Heart left ventricle (tissue), 16 donors: Measurements from ENCODE around the gene STYX. TPM values are rescaled to one million over a fixed set of nuclear protein-coding genes. Genes with fewer than 3 reads are reported as not detected.
A peak's percentile ranks its signal among the peaks of the same experiment; 100 is the strongest.

Source experiments
- ATAC-seq, 4 donors: fragments of 200-7000 bp; cut with Tn5 transposase; one replicate each; pipeline ENCODE4 v1.9.1; 2020 to 2022; ENCODE audit warnings: moderate library complexity in 4 of 4, mild to moderate bottlenecking in 3 of 4, moderate number of reproducible peaks in 1 of 4
- DNase-seq, 5 donors: peaks; one replicate each; pipeline ENCODE4 v3.0.0-alpha.2; 2020
- H3K27ac ChIP-seq, 12 donors: fragments of 200-600 bp; sonication (generic) in 4 of 12; one replicate each; pipeline versions ENCODE4 v1.5.0 to v1.8.0; 2016 to 2022; ENCODE audit warnings: mild to moderate bottlenecking in 2 of 12
- H3K27me3 ChIP-seq, 9 donors: fragments of 200-600 bp; sonication (generic) in 2 of 9; one replicate each; pipeline versions ENCODE4 v1.5.1 to v1.8.0; 2016 to 2022; ENCODE audit warnings: mild to moderate bottlenecking in 3 of 9
- H3K36me3 ChIP-seq, 9 donors: fragments of 200-600 bp; sonication (generic) in 2 of 9; one replicate each; pipeline versions ENCODE4 v1.5.0 to v1.8.0; 2018 to 2022; ENCODE audit warnings: mild to moderate bottlenecking in 2 of 9
- H3K4me1 ChIP-seq, 12 donors: fragments of 200-600 bp; sonication (generic) in 4 of 12; one replicate each; pipeline versions ENCODE4 v1.5.0 to v1.8.0; 2016 to 2022; ENCODE audit warnings: mild to moderate bottlenecking in 3 of 12
- H3K4me3 ChIP-seq, 12 donors: fragments of 200-600 bp; sonication (generic) in 4 of 12; one replicate each; pipeline versions ENCODE4 v1.5.0 to v1.8.0; 2017 to 2022; ENCODE audit warnings: mild to moderate bottlenecking in 9 of 12, moderate library complexity in 4 of 12
- H3K9me3 ChIP-seq, 12 donors: fragments of 200-600 bp; sonication (generic) in 4 of 12; one replicate each; pipeline versions ENCODE4 v1.5.0 to v1.8.0; 2016 to 2022; ENCODE audit warnings: mild to moderate bottlenecking in 1 of 12
- POLR2A ChIP-seq, 2 donors: fragments of 450-650 bp; IDR thresholded peaks; one replicate each; pipeline ENCODE4 v1.6.1; 2017; ENCODE audit warnings: antibody characterized with exemption in 2 of 2, mild to moderate bottlenecking in 2 of 2, moderate library complexity in 2 of 2
- WGBS, 4 donors: extraction: QIAGEN DNeasy Blood & Tissue Kit in 2 of 4; methylation state at CpG; one replicate each; pipeline versions ENCODE4 v1.1.5 to v1.1.7; 2013 to 2018; 5-methylcytosine and 5-hydroxymethylcytosine counted together
- intact Hi-C, 10 donors: fragments of 100-400 bp; cut with DNase I; formaldehyde crosslinking; loops; one replicate each; pipeline versions ENCODE4 v1.11.1 to v1.14.2; 2022
- polyA plus RNA-seq, 2 donors: library from polyadenylated mRNA; stranded (reverse); fragments of 200-250 nt; gene quantifications; one replicate each; pipeline ENCODE4 v1.2.3, GENCODE V29; 2013
- total RNA-seq, 9 donors: library from RNA; depleted of rRNA in 2 of 9; stranded (reverse); fragments of >200 nt in 2 of 9; fragmentation: NEBNext Ultra II Directional in 3 of 9; extraction: Animal tissue kit (Norgen Biotek cat#: 25700) in 3 of 9; gene quantifications; one replicate each; pipeline versions ENCODE4 v1.1.0 to v1.2.4, GENCODE V29; 2016 to 2023
- TF ChIP-seq, protein P1 (sequence below), 12 donors: fragments of 200-600 bp; sonication (generic) in 4 of 12; IDR thresholded peaks; one replicate each; pipeline versions ENCODE4 v1.5.0 to v1.8.0; 2018 to 2022; ENCODE audit warnings: antibody characterized with exemption in 12 of 12, mild to moderate bottlenecking in 5 of 12
- donor health status: ischemic (EF 13 %, LVEDD 7.1; RV severe dilation, severe dysfunction).
- donor health status: healthy with polysubstance abuse.
- donor health status: DM: no; HTN: yes; CAD: no.
- donor health status: DM: no; HTN: no; CAD: no.
- donor health status: ischemic (EF 25% LVEDD 6.9; RV normal size, moderate dysfunction).
- donor health status: ischemic (EF 25% LVEDD 5.7; RV mildly dilated, moderate dysfunction).
- donor health status: healthy.
- donor health status: DM: yes; HTN: yes; CAD: no.
- donor health status: ischemic (EF 35%, LVEDD 5.7; RV mildly dilated, moderate dysfunction).
- donor health status: nonischemic (EF 11% LVEDD 7.7; RV severe dilation, severe dysfunction).
- donor health status: DM: yes; HTN: yes; CAD: no.
- donor health status: PGD.
- donor health status: ischemic (EF 29% LVEDD 5.4; RV normal size, mild dysfunction).
- donor health status: nonischemic (EF 23%, LVEDD 6.1; RV moderate dilation, normal function).

Gene STYX
- total and polyA plus RNA-seq, 11 donors = 3.5 to 16.5 (median 12.7) TPM

DNA sequence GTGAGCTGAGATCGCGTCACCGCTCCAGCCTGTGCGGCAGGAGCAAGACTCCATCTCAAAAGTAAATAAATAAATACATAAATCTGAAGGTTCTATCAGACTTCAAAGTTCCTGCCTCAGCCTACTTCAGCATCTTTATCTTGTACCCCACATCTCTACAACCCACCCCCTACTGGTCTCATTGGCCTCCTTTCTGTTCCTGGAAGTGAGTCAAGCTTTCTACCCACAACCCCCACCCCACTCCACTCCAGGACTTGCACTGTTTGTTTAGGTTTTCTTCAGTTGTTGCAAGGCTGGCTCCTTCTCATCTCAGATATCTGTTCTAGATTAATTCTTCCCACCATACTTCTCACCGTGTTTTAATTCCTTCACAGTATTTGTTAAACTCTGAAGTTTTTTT is 23.7 kb upstream of the STYX start:
- H3K36me3 ChIP-seq = peaks cover 0 to 33% (median 28%) of the 10 kb centered on the region in 9 donors
- H3K4me3 ChIP-seq = peak overlapping the region in 11 of 12 donors; percentile 61 to 91 (median 81)
- WGBS, 4 donors = 92 to 94% (median 92%) methylated on average over 5 of the region's 5 CpGs
- intact Hi-C loops = loop anchor here in 5 of 10 donors (2.0 to 10.0 kb wide), 7 partner anchors 23 to 641 kb away; partner anchors contain the start of genes GPR137C (in 3 of the 5), TXNDC16 (in 3 of the 5), DDHD1 (in 1 of the 5) and FERMT2 (in 1 of the 5)
- H3K27ac ChIP-seq = peak overlapping the region; percentile 68 to 93 (median 90)
- H3K4me1 ChIP-seq = peaks cover 0 to 49% (median 20%) of the 10 kb centered on the region in 12 donors
- DNase-seq (no peak), ATAC-seq (no peak)
- no peaks in the 10 kb centered on the region for H3K27me3 ChIP-seq
- H3K9me3 ChIP-seq = no peaks in the 10 kb centered on the region
- TF ChIP-seq, protein P1, sequence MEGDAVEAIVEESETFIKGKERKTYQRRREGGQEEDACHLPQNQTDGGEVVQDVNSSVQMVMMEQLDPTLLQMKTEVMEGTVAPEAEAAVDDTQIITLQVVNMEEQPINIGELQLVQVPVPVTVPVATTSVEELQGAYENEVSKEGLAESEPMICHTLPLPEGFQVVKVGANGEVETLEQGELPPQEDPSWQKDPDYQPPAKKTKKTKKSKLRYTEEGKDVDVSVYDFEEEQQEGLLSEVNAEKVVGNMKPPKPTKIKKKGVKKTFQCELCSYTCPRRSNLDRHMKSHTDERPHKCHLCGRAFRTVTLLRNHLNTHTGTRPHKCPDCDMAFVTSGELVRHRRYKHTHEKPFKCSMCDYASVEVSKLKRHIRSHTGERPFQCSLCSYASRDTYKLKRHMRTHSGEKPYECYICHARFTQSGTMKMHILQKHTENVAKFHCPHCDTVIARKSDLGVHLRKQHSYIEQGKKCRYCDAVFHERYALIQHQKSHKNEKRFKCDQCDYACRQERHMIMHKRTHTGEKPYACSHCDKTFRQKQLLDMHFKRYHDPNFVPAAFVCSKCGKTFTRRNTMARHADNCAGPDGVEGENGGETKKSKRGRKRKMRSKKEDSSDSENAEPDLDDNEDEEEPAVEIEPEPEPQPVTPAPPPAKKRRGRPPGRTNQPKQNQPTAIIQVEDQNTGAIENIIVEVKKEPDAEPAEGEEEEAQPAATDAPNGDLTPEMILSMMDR (IDR thresholded peaks at IDR 0.05) = no peak
- no peak for TF ChIP-seq POLR2A (IDR thresholded peaks at IDR 0.05)

DNA sequence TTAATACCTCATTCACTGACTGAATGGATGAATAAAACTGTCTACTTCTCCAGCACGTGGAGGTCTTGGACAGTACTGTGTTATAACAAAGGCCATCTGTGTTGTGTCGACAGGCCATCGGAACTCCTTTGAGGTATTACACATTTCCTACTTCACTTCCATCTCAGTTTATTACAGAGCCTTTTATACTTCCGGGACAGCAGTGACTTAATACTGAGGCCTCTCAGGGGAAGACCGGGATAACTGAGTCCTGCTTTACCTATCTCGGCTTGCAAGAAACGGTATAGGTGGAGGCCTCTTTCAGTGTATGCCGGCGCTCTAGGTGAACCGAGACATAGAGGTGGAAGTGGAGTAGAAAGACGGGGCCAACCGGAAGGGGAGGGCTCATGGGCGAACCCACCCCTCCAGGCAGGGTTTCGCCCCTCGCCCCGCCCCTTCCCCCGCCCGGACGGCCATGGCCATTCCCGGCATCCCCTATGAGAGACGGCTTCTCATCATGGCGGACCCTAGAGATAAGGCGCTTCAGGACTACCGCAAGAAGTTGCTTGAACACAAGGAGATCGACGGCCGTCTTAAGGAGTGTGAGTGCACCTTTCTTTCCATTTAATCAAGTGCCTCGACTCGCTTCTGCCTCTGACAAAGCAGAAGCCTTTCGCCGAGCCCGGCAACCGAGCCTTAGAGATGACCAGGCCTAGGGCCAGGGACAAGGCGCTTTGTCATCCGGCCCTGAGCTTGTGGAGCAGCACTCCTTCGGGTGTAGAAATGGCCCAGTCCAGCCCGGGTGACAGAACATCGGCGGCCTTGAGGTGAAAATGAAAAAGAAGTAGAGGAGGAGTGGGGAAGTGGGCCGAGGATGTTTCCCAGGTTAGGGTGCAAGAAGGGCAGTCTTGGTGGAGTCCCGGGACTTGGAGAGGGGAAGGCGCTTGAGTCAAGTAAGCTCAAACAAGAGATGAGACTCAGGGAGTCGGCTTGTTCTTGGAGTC is 23.0 kb upstream of the STYX start, which contains the start of gene PSMC6:
TSS of gene PSMC6 (plus strand) at position 477 of the 983 bp plus-strand sequence. CDS start at position 497, 20 bp downstream.
- WGBS, 4 donors = 0 to 1% (median 0%) methylated on average over 33 to 43 of the region's 43 CpGs
- Histone ChIP-seq H3K36me3 (peaks cover 0 to 40% (median 35%) of the 10 kb centered on the region in 9 donors), H3K9me3 (no peaks in the 10 kb centered on the region), H3K27me3 (no peaks in the 10 kb centered on the region), H3K27ac (peak within 1 kb of the TSS; percentile 68 to 93 (median 90)), H3K4me3 (peak within 1 kb of the TSS; percentile 61 to 91 (median 80)), H3K4me1 (peaks cover 0 to 43% (median 20%) of the 10 kb centered on the region in 12 donors)
- ATAC-seq (peak; percentile 99 to 100 (median 100)), DNase-seq (peak; percentile 96 to 97 (median 96))
- TF ChIP-seq POLR2A (IDR thresholded peaks at IDR 0.05) = peak in 1 of 2 donors; percentile 58
- TF ChIP-seq, protein P1 (IDR thresholded peaks at IDR 0.05) = no peak
- intact Hi-C loops = loop anchor here in 5 of 10 donors (2.0 to 10.0 kb wide), 7 partner anchors 22 to 642 kb away; partner anchors contain the start of genes GPR137C (in 3 of the 5), TXNDC16 (in 3 of the 5), DDHD1 (in 1 of the 5) and FERMT2 (in 1 of the 5)

DNA sequence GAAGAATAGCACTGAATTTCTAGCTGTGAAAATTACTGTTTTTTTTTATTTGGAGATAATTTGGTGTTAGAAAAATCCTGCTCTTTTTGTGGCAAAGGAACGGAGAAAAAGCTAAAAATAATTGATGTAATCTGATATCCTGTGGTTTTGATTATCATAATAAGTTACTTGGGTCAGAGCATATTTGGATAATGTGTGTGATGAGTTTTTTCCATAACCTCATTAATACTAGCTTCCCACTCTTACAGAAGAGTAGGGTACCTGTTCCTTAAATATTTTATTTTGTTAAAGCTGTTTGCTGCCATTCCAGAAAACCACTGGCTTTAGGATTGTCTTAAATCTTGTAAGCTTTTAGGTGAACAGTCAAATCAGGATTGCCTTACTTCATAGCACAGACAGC is 18.3 kb upstream of the STYX start:
- WGBS, 4 donors = 16 to 28% (median 18%) methylated on average over 1 of the region's 1 CpG
- Histone ChIP-seq H3K27me3 (no peaks in the 10 kb centered on the region), H3K27ac (no peak overlapping the region), H3K9me3 (no peaks in the 10 kb centered on the region), H3K4me3 (no peak overlapping the region), H3K36me3 (peaks cover 0 to 87% (median 82%) of the 10 kb centered on the region in 9 donors), H3K4me1 (peaks cover 0 to 27% (median 16%) of the 10 kb centered on the region in 12 donors)
- no peak for ATAC-seq
- TF ChIP-seq, protein P1 (IDR thresholded peaks at IDR 0.05) = no peak
- TF ChIP-seq POLR2A (IDR thresholded peaks at IDR 0.05) = no peak
- DNase-seq = no peak
- intact Hi-C loops = no loop called here

DNA sequence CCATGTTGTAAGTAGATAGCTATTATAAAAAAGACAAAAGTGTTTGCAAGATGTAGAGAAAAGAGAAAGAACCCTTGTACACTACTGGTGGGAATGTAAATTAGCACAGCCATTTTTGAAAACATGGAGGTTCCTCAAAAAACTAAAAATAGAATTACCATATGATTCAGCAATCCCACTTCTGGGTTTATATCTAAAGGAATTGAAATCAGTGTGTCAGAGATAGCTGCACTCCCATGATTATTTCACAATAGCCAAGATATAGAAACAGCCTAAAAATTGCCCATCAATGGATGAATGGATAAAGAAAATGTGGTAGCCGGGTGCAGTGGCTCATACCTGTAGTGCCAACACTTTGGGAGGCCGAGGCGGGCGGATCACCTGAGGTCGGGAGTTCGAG is 13.8 kb upstream of the STYX start:
- DNase-seq (no peak), ATAC-seq (no peak)
- Histone ChIP-seq H3K27me3 (no peaks in the 10 kb centered on the region), H3K4me1 (peaks cover 0 to 7% (median 0%) of the 10 kb centered on the region in 12 donors), H3K27ac (no peak overlapping the region), H3K9me3 (no peaks in the 10 kb centered on the region), H3K36me3 (peaks cover 0 to 100% (median 98%) of the 10 kb centered on the region in 9 donors), H3K4me3 (no peak overlapping the region)
- TF ChIP-seq, protein P1 (IDR thresholded peaks at IDR 0.05) = no peak
- no peak for TF ChIP-seq POLR2A (IDR thresholded peaks at IDR 0.05)
- intact Hi-C loops = no loop called here
- WGBS, 4 donors = 96 to 99% (median 98%) methylated on average over 6 of the region's 6 CpGs
